HEK293T (cell line): Measurements from ENCODE around the gene CREBZF.
A peak's percentile ranks its signal among the peaks of the same experiment; 100 is the strongest.
"Not testable (repeated sequence)": the region's sequence is repeated elsewhere in the genome, so short reads cannot be mapped to it uniquely, and the experiment has no call there.

ENCODE experiments used
- CTCF ChIA-PET: fragments of 350-600 bp; formaldehyde crosslinking; extraction: SDS; loops from one replicate; lab custom pipeline; 2021; ENCODE audit warnings: antibody characterized with exemption, inconsistent platforms; lab: Yijun Ruan, JAX
- POLR2A ChIA-PET: fragments of 350-600 bp; formaldehyde crosslinking; extraction: SDS; loops from one replicate; lab custom pipeline; 2020; ENCODE audit warnings: antibody characterized with exemption, inconsistent platforms; lab: Yijun Ruan, JAX
- DNase-seq: peaks from one replicate; pipeline ENCODE4 v3.0.0; 2012; ENCODE audit warnings: mixed read lengths; ENCODE audit errors: extremely low spot score
- ARNT ChIP-seq: fragments of 450-650 bp; IDR thresholded peaks from 2 replicates; pipeline ENCODE4 v1.6.1; 2017; ENCODE audit warnings: mild to moderate bottlenecking
- BHLHE40 ChIP-seq: fragments of 450-650 bp; IDR thresholded peaks from 2 replicates; pipeline ENCODE4 v1.6.1; 2016; ENCODE audit warnings: mild to moderate bottlenecking, moderate library complexity, borderline replicate concordance
- CTBP1 ChIP-seq: fragments of 450-650 bp; IDR thresholded peaks from 2 replicates; pipeline ENCODE4 v1.6.1; 2016; ENCODE audit warnings: borderline replicate concordance
- ELF4 ChIP-seq: fragments of 450-650 bp; IDR thresholded peaks from 2 replicates; pipeline ENCODE4 v1.6.1; 2017; ENCODE audit warnings: antibody characterized with exemption
- FOXA1 ChIP-seq: fragments of 450-650 bp; IDR thresholded peaks from 2 replicates; pipeline ENCODE4 v1.6.1; 2016; ENCODE audit warnings: mild to moderate bottlenecking
- FOXK2 ChIP-seq: fragments of 450-650 bp; IDR thresholded peaks from 2 replicates; pipeline ENCODE4 v1.6.1; 2016; ENCODE audit warnings: mild to moderate bottlenecking
- FOXM1 ChIP-seq: fragments of 450-650 bp; IDR thresholded peaks from 2 replicates; pipeline ENCODE4 v1.6.1; 2017; ENCODE audit warnings: mild to moderate bottlenecking, borderline replicate concordance
- HDGF ChIP-seq: fragments of 450-650 bp; IDR thresholded peaks from 2 replicates; pipeline ENCODE4 v1.6.1; 2017; ENCODE audit warnings: antibody characterized with exemption, borderline replicate concordance
- L3MBTL2 ChIP-seq: fragments of 450-650 bp; conservative IDR thresholded peaks from 2 replicates; pipeline ENCODE4 v1.6.1; 2016; ENCODE audit warnings: mild to moderate bottlenecking
- LEF1 ChIP-seq: fragments of 450-650 bp; IDR thresholded peaks from 2 replicates; pipeline ENCODE4 v1.6.1; 2017; ENCODE audit warnings: mild to moderate bottlenecking, borderline replicate concordance
- NFRKB ChIP-seq: fragments of 450-650 bp; IDR thresholded peaks from 2 replicates; pipeline ENCODE4 v1.6.1; 2016; ENCODE audit warnings: mild to moderate bottlenecking, moderate library complexity
- PKNOX1 ChIP-seq: fragments of 450-650 bp; IDR thresholded peaks from 2 replicates; pipeline ENCODE4 v1.6.1; 2016
- SP1 ChIP-seq: fragments of 450-650 bp; IDR thresholded peaks from 2 replicates; pipeline ENCODE4 v1.6.1; 2017
- SUZ12 ChIP-seq: fragments of 450-650 bp; IDR thresholded peaks from 2 replicates; pipeline ENCODE4 v1.6.1; 2016; ENCODE audit warnings: mild to moderate bottlenecking
- TARDBP ChIP-seq: fragments of 450-650 bp; IDR thresholded peaks from 2 replicates; pipeline ENCODE4 v1.6.1; 2016
- ZNF384 ChIP-seq: fragments of 450-650 bp; IDR thresholded peaks from 2 replicates; pipeline ENCODE4 v1.6.1; 2016

Gene CREBZF

GRCh38 chr11:85673393-85673792 is 8.5 kb upstream of the CREBZF start:
- no peak for DNase-seq
- CTCF ChIA-PET, result no interaction called here
- POLR2A ChIA-PET, result no interaction called here
- TF ChIP-seq L3MBTL2 (no peak), LEF1 (no peak), ELF4 (no peak), SUZ12 (no peak), PKNOX1 (no peak), FOXK2 (no peak), BHLHE40 (no peak), NFRKB (no peak)

- ChIA-PET CTCF (no interaction called here), POLR2A (no interaction called here)
- DNase-seq, result no peak
Observed at GRCh38 chr11:85672105-85672902, 7.4 kb upstream of the CREBZF start.

GRCh38 chr11:85670949-85671663 is 6.2 kb upstream of the CREBZF start:
- POLR2A ChIA-PET, DNase-seq, CTCF ChIA-PET: not testable (repeated sequence)

More at GRCh38 chr11:85672105-85672902, 7.4 kb upstream of the CREBZF start:
- no peak for TF ChIP-seq ARNT
- 0 out of 2 replicates have a peak, but pooled peaks have one; percentile 12 for TF ChIP-seq L3MBTL2
- TF ChIP-seq FOXM1, result no peak
- no peak for TF ChIP-seq TARDBP
- TF ChIP-seq LEF1, result no peak
- TF ChIP-seq SP1, result no peak
- TF ChIP-seq FOXK2, result no peak

GRCh38 chr11:85668157-85668556 is 3.2 kb upstream of the CREBZF start:
- POLR2A ChIA-PET, result no interaction called here
- TF ChIP-seq L3MBTL2 (no peak), FOXA1 (no peak), TARDBP (no peak)
- CTCF ChIA-PET, result no interaction called here
- DNase-seq, result no peak

- CTCF ChIA-PET, result no interaction called here
- no peak for TF ChIP-seq CTBP1
- TF ChIP-seq L3MBTL2, result no peak
- POLR2A ChIA-PET, result no interaction called here
Observed at GRCh38 chr11:85666687-85667086, 1.8 kb upstream of the CREBZF start.

GRCh38 chr11:85665733-85666132 is 804 bp upstream of the CREBZF start:
- CTCF ChIA-PET, result no interaction called here
- no peak for TF ChIP-seq HDGF
- TF ChIP-seq ZNF384, result no peak
- TF ChIP-seq FOXM1, result no peak
- no peak for TF ChIP-seq PKNOX1
- TF ChIP-seq BHLHE40, result no peak
- no peak for TF ChIP-seq L3MBTL2
- no peak for TF ChIP-seq SP1
- no peak for TF ChIP-seq FOXA1
- TF ChIP-seq TARDBP, result no peak
- TF ChIP-seq LEF1, result no peak
- TF ChIP-seq NFRKB, result no peak
- TF ChIP-seq FOXK2, result no peak
- TF ChIP-seq ARNT, result no peak
- no peak for TF ChIP-seq ELF4
- no peak for DNase-seq
- POLR2A ChIA-PET, result no interaction called here

More at GRCh38 chr11:85666687-85667086, 1.8 kb upstream of the CREBZF start:
- DNase-seq, result no peak

GRCh38 chr11:85663753-85664614 is 945 bp downstream of the CREBZF start:
- CTCF ChIA-PET, result no interaction called here
- POLR2A ChIA-PET, result interaction anchor here (1.0 to 1.8 kb wide), 8 partner anchors 10 to 36 kb away, joined by 3 to 16 read pairs (median 4); partner anchors contain the start of genes DLG2, TMEM126A and TMEM126B
- no peak for TF ChIP-seq FOXM1
- TF ChIP-seq ZNF384, result no peak
- no peak for TF ChIP-seq SUZ12
- TF ChIP-seq PKNOX1, result no peak
- TF ChIP-seq NFRKB, result no peak
- TF ChIP-seq TARDBP, result no peak
- TF ChIP-seq CTBP1, result no peak
- TF ChIP-seq ARNT, result no peak
- no peak for TF ChIP-seq FOXK2
- no peak for TF ChIP-seq FOXA1
- TF ChIP-seq LEF1, result no peak
- no peak for TF ChIP-seq L3MBTL2
- no peak for TF ChIP-seq HDGF
- no peak for TF ChIP-seq SP1
- TF ChIP-seq BHLHE40, result no peak
- no peak for TF ChIP-seq ELF4
- DNase-seq, result peak; percentile 56
